HCT116 (cell line): ENCODE measurements around the gene MRPL1. TPM values are rescaled to one million over a fixed set of nuclear protein-coding genes. Genes with fewer than 3 reads are reported as not detected.

Experiments used
- ATAC-seq: fragments of 200-7000 bp; cut with Tn5 transposase; 2 replicates; pipeline ENCODE4 v1.9.1; 2020; ENCODE audit warnings: mild to moderate bottlenecking, moderate library complexity
- BruUV-seq: library from RNA; stranded (reverse); fragments of 400-500 nt; replicated peaks from 2 replicates; lab custom pipeline; 2021; lab: Mats Ljungman, UMichigan
- CTCF ChIA-PET: fragments of 300-600 bp; sonication (Branson Sonifier 250); formaldehyde crosslinking; loops from one replicate; lab custom pipeline; 2021; ENCODE audit warnings: antibody characterized with exemption; lab: Charles Lee
- POLR2A ChIA-PET: fragments of 300-600, 350-600 bp; sonication (Branson Sonifier 250); formaldehyde crosslinking; loops from one replicate; lab custom pipeline; 2021; ENCODE audit warnings: antibody characterized with exemption; lab: Charles Lee
- RAD21 ChIA-PET, 2 experiments: fragments of 300-600 bp; sonication (Branson Sonifier 250); formaldehyde crosslinking; loops; one replicate each; lab custom pipeline; 2023; ENCODE audit warnings: low total read pairs in 2 of 2; ENCODE audit not compliant: uncharacterized antibody in 2 of 2, unreplicated experiment in 2 of 2, low non-redundant PET in 1 of 2; lab: Charles Lee
- DNase-seq: peaks from one replicate; pipeline ENCODE4 v3.0.0-alpha.2; 2010; ENCODE audit warnings: low read depth, low spot score
- H2AFZ ChIP-seq: fragments of 200-600 bp; shearing (Covaris generic), sonication (generic); 2 replicates; pipeline ENCODE4 v1.6.1; 2017; ENCODE audit warnings: low read depth, mixed run types, mixed read lengths, antibody characterized with exemption, low read length; ENCODE audit not compliant: poor library complexity, severe bottlenecking
- H3K27ac ChIP-seq: 2 replicates; pipeline ENCODE4 v1.5.1; 2012; ENCODE audit warnings: low read depth, low read length
- H3K27me3 ChIP-seq: fragments of 200-600 bp; sonication (generic); 2 replicates; pipeline ENCODE4 v1.6.1; 2016; ENCODE audit warnings: mixed run types, low read length, mixed read lengths; ENCODE audit not compliant: insufficient read depth
- H3K36me3 ChIP-seq, 2 experiments: fragments of 200-500 bp in 1 of 2; fragments of 200-600 bp in 1 of 2; sonication (Bioruptor generic) in 1 of 2; sonication (generic) in 1 of 2; 2 replicates each; pipeline versions ENCODE4 v1.5.1 to v1.6.1; 2014 to 2016; ENCODE audit warnings: low read length in 2 of 2, inconsistent platforms in 1 of 2, mixed read lengths in 1 of 2, mixed run types in 1 of 2; ENCODE audit not compliant: insufficient read depth in 2 of 2, control insufficient read depth in 1 of 2
- H3K4me1 ChIP-seq, 2 experiments: fragments of 200-600 bp in 1 of 2; sonication (generic) in 1 of 2; 2 replicates each; pipeline versions ENCODE4 v1.5.1 to v1.6.1; 2012 to 2017; ENCODE audit warnings: low read length in 2 of 2, inconsistent platforms in 1 of 2, mild to moderate bottlenecking in 1 of 2, mixed read lengths in 1 of 2, mixed run types in 1 of 2, moderate library complexity in 1 of 2; ENCODE audit not compliant: insufficient read depth in 2 of 2, control insufficient read depth in 1 of 2
- H3K4me2 ChIP-seq: fragments of 200-600 bp; sonication (generic); 2 replicates; pipeline ENCODE4 v1.6.1; 2017; ENCODE audit warnings: mixed run types, low read length, mixed read lengths
- H3K4me3 ChIP-seq, 2 experiments: fragments of 200-600 bp in 1 of 2; sonication (generic) in 1 of 2; replicated peaks in 1 of 2; 2 replicates each; pipeline ENCODE4 v1.5.1; 2011 to 2016; ENCODE audit warnings: low read length in 2 of 2, control low read depth in 1 of 2, low read depth in 1 of 2, mild to moderate bottlenecking in 1 of 2, mixed read lengths in 1 of 2, mixed run types in 1 of 2
- H3K79me2 ChIP-seq: fragments of 200-600 bp; sonication (generic); 2 replicates; pipeline ENCODE4 v1.6.1; 2017; ENCODE audit warnings: mild to moderate bottlenecking, mixed run types, low read length, moderate library complexity, mixed read lengths; ENCODE audit not compliant: insufficient read depth
- H3K9ac ChIP-seq: fragments of 200-600 bp; sonication (generic); 2 replicates; pipeline ENCODE4 v1.6.1; 2016; ENCODE audit warnings: low read length, mixed read lengths
- H3K9me2 ChIP-seq: fragments of 200-600 bp; sonication (generic), shearing (Covaris generic); 2 replicates; pipeline ENCODE4 v1.6.1; 2017; ENCODE audit warnings: mixed run types, mild to moderate bottlenecking, moderate library complexity; ENCODE audit not compliant: insufficient read depth
- H3K9me3 ChIP-seq, 2 experiments: fragments of 200-500 bp in 1 of 2; fragments of 200-600 bp in 1 of 2; sonication (Bioruptor generic) in 1 of 2; sonication (generic) in 1 of 2; 2 replicates each; pipeline ENCODE4 v1.6.1; 2014 to 2017; ENCODE audit warnings: low read length in 2 of 2, mixed read lengths in 2 of 2, inconsistent platforms in 1 of 2, low read depth in 1 of 2, mild to moderate bottlenecking in 1 of 2, mixed run types in 1 of 2, moderate library complexity in 1 of 2; ENCODE audit not compliant: control insufficient read depth in 1 of 2, insufficient read depth in 1 of 2
- H4K20me1 ChIP-seq: fragments of 200-600 bp; sonication (generic), shearing (Covaris generic); 2 replicates; pipeline ENCODE4 v1.6.1; 2017; ENCODE audit warnings: mixed run types, mild to moderate bottlenecking, moderate library complexity; ENCODE audit not compliant: insufficient read depth
- CBX3 ChIP-seq: IDR thresholded peaks from 2 replicates; pipeline ENCODE4 v1.6.1; 2012; ENCODE audit warnings: low read depth
- CEBPB ChIP-seq: IDR thresholded peaks from 2 replicates; pipeline ENCODE4 v1.6.1; 2012; ENCODE audit warnings: low read depth
- ELF1 ChIP-seq: IDR thresholded peaks from 2 replicates; pipeline ENCODE4 v1.6.1; 2012; ENCODE audit warnings: low read depth, borderline replicate concordance
- EZH2 ChIP-seq: fragments of 200-600 bp; sonication (generic); IDR thresholded peaks from 2 replicates; pipeline ENCODE4 v1.6.1; 2017; ENCODE audit warnings: antibody characterized with exemption, mixed run types
- FOSL1 ChIP-seq: IDR thresholded peaks from 2 replicates; pipeline ENCODE4 v1.6.1; 2012; ENCODE audit warnings: low read depth
- MAX ChIP-seq: IDR thresholded peaks from 2 replicates; pipeline ENCODE4 v1.6.1; 2012
- RAD21 ChIP-seq: IDR thresholded peaks from 2 replicates; pipeline ENCODE4 v1.6.1; 2012; ENCODE audit warnings: low read depth, mild to moderate bottlenecking
- SP1 ChIP-seq: IDR thresholded peaks from 2 replicates; pipeline ENCODE4 v1.6.1; 2012; ENCODE audit warnings: low read depth
- ZFX ChIP-seq: fragments of 450-650 bp; IDR thresholded peaks from 2 replicates; pipeline ENCODE4 v1.6.1; 2017
- intact Hi-C: fragments of 100-400 bp; cut with micrococcal nuclease; formaldehyde crosslinking; loops from 2 replicates; pipeline ENCODE4 v1.10.0; 2022
- total RNA-seq: library from RNA; stranded (reverse); gene quantifications from one replicate; pipeline ENCODE4 v1.2.1, GENCODE V29; 2021; ENCODE audit not compliant: unreplicated experiment
- TF ChIP-seq, protein P1 (sequence below): IDR thresholded peaks from 2 replicates; pipeline ENCODE4 v1.6.1; 2011; ENCODE audit warnings: mild to moderate bottlenecking, low read length, moderate library complexity; ENCODE audit not compliant: insufficient replicate concordance; ENCODE audit errors: extremely low read depth
- TF ChIP-seq, protein P2 (sequence below), 3 experiments: fragments of 200-600 bp in 1 of 3; sonication (generic) in 1 of 3; IDR thresholded peaks in 2 of 3; conservative IDR thresholded peaks in 1 of 3; 2 replicates each; pipeline ENCODE4 v1.5.1; 2012 to 2017; ENCODE audit warnings: low read depth in 2 of 3, low read length in 2 of 3, antibody characterized with exemption in 1 of 3, borderline replicate concordance in 1 of 3, control low read depth in 1 of 3, mild to moderate bottlenecking in 1 of 3, mixed read lengths in 1 of 3, mixed run types in 1 of 3, moderate library complexity in 1 of 3; ENCODE audit not compliant: insufficient read depth in 1 of 3

The MRPL1 gene
- total RNA-seq, 1 experiment from 2014 or later: 54.9 TPM

- H3K79me2 ChIP-seq: no peaks in the 10 kb centered on the region
- TF ChIP-seq ZFX (no peak), EZH2 (no peak), RAD21 (no peak), CBX3 (no peak), MAX (no peak), FOSL1 (no peak), CEBPB (no peak), ELF1 (no peak), SP1 (no peak)
- TF ChIP-seq, protein P1, sequence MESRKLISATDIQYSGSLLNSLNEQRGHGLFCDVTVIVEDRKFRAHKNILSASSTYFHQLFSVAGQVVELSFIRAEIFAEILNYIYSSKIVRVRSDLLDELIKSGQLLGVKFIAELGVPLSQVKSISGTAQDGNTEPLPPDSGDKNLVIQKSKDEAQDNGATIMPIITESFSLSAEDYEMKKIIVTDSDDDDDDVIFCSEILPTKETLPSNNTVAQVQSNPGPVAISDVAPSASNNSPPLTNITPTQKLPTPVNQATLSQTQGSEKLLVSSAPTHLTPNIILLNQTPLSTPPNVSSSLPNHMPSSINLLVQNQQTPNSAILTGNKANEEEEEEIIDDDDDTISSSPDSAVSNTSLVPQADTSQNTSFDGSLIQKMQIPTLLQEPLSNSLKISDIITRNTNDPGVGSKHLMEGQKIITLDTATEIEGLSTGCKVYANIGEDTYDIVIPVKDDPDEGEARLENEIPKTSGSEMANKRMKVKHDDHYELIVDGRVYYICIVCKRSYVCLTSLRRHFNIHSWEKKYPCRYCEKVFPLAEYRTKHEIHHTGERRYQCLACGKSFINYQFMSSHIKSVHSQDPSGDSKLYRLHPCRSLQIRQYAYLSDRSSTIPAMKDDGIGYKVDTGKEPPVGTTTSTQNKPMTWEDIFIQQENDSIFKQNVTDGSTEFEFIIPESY: no peak
- TF ChIP-seq, protein P2, sequence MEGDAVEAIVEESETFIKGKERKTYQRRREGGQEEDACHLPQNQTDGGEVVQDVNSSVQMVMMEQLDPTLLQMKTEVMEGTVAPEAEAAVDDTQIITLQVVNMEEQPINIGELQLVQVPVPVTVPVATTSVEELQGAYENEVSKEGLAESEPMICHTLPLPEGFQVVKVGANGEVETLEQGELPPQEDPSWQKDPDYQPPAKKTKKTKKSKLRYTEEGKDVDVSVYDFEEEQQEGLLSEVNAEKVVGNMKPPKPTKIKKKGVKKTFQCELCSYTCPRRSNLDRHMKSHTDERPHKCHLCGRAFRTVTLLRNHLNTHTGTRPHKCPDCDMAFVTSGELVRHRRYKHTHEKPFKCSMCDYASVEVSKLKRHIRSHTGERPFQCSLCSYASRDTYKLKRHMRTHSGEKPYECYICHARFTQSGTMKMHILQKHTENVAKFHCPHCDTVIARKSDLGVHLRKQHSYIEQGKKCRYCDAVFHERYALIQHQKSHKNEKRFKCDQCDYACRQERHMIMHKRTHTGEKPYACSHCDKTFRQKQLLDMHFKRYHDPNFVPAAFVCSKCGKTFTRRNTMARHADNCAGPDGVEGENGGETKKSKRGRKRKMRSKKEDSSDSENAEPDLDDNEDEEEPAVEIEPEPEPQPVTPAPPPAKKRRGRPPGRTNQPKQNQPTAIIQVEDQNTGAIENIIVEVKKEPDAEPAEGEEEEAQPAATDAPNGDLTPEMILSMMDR (IDR thresholded peaks at IDR 0.05 in 2 of 3, conservative IDR thresholded peaks at IDR 0.05 in 1 of 3; ENCODE audit: borderline replicate concordance in 1 of 3, insufficient read depth in 1 of 3, low read depth in 2 of 3, low read length in 2 of 3): no peak
- H3K36me3 ChIP-seq: no peaks in the 10 kb centered on the region
- DNase-seq (no peak), ATAC-seq (no peak)
- no peaks in the 10 kb centered on the region for H3K9me2 ChIP-seq
- no peaks in the 10 kb centered on the region for H3K9me3 ChIP-seq
- no peak overlapping the region for H2AFZ ChIP-seq
- H3K27me3 ChIP-seq: no peaks in the 10 kb centered on the region
- intact Hi-C loops: no loop called here
- BruUV-seq: no TSS peak
- no peaks in the 10 kb centered on the region for H3K4me1 ChIP-seq
- no peak overlapping the region for H3K27ac ChIP-seq
- ChIA-PET CTCF (no interaction called here), POLR2A (no interaction called here), RAD21 (no interaction called here)
- H3K4me2 ChIP-seq: no peak overlapping the region
- H4K20me1 ChIP-seq: no peaks in the 10 kb centered on the region
- no peak overlapping the region for H3K4me3 ChIP-seq
- no peak overlapping the region for H3K9ac ChIP-seq
Measured at GRCh38 chr4:77905651-77906263, 43.1 kb downstream of the MRPL1 start.
